ENCODE results near the gene RHCE.
"Not testable (repeated sequence)": the region's sequence is repeated elsewhere in the genome, so short reads cannot be mapped to it uniquely, and the experiment has no call there.

Gene RHCE

DNA sequence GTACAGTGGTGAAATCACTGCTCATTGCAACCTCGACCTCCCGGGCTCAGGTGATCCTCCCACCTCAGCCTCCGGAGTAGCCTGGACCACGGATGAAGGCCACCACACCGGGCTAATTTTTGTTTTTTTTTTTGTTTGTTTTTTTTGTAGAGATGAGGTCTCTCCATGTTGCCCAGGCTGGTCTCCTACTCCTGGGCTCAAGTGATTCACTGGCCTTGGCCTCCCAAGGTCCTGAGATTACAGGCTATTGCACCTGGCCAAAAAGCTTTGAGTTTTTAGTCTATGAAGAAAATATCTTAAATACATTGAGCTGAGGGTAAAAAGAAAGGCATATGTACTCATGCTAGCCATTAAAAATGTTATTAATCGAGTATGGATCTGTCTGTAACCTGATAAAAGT is 78.9 kb downstream of the RHCE start:
- no peak overlapping the region for H3K27ac ChIP-seq (ENCODE audit: low read depth, low read length)
- peaks cover 9% of the 10 kb centered on the region; the same call in 1 of the 2 replicates for H3F3A ChIP-seq (ENCODE audit: insufficient read depth)
- H3K9ac ChIP-seq (ENCODE audit: low read length) = no peak overlapping the region
- no peaks in the 10 kb centered on the region for H3K9me3 ChIP-seq (ENCODE audit: insufficient read depth, low read length)
- H4K20me1 ChIP-seq (ENCODE audit: low read depth, low read length) = peaks cover 11% of the 10 kb centered on the region
- peaks cover 20% of the 10 kb centered on the region; the same call in 1 of the 2 replicates for H3K36me3 ChIP-seq (ENCODE audit: low read length)
- no peaks in the 10 kb centered on the region for H3K9me2 ChIP-seq (replicated peaks; ENCODE audit: insufficient read depth, low read length)
- no peak overlapping the region for H3K4me2 ChIP-seq (ENCODE audit: low read depth, low read length, poor library complexity, severe bottlenecking)
- H3K27me3 ChIP-seq (ENCODE audit: low read length) = no peaks in the 10 kb centered on the region
- peaks cover 60% of the 10 kb centered on the region for H3K79me2 ChIP-seq (ENCODE audit: insufficient read depth, low read length)
- no peak for TF ChIP-seq EZH2phosphoT487 (conservative IDR thresholded peaks at IDR 0.05; ENCODE audit: low read length)
- TF ChIP-seq, protein P1, sequence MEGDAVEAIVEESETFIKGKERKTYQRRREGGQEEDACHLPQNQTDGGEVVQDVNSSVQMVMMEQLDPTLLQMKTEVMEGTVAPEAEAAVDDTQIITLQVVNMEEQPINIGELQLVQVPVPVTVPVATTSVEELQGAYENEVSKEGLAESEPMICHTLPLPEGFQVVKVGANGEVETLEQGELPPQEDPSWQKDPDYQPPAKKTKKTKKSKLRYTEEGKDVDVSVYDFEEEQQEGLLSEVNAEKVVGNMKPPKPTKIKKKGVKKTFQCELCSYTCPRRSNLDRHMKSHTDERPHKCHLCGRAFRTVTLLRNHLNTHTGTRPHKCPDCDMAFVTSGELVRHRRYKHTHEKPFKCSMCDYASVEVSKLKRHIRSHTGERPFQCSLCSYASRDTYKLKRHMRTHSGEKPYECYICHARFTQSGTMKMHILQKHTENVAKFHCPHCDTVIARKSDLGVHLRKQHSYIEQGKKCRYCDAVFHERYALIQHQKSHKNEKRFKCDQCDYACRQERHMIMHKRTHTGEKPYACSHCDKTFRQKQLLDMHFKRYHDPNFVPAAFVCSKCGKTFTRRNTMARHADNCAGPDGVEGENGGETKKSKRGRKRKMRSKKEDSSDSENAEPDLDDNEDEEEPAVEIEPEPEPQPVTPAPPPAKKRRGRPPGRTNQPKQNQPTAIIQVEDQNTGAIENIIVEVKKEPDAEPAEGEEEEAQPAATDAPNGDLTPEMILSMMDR (IDR thresholded peaks at IDR 0.05; ENCODE audit: insufficient read depth, low read length, poor library complexity, severe bottlenecking) = no peak
- no peak overlapping the region for H3K4me3 ChIP-seq (ENCODE audit: insufficient read depth, low read length, poor library complexity, severe bottlenecking)
- no peak overlapping the region for H2AFZ ChIP-seq (ENCODE audit: low read depth, low read length, severe bottlenecking)

DNA sequence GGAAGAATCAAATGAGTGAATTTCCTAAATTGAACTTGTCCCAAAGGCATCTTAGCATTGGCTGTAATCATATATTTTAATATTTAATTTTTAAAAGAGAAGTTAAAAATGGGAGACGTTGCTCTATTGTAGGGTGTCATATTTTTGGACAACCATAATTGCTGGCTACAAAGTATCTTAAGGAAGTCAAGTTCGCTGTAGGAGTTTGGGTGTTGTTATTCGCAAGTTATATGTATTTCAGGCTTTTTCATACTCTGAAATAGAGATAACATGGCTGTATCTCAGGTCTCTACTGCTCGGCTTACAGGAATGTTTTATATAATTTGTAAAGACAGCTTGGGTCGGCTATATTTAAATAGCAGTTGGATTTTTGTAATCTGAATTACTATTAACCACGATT is 81.6 kb downstream of the RHCE start:
- peak overlapping the region; percentile 70 for H2AFZ ChIP-seq (ENCODE audit: low read depth, low read length, severe bottlenecking)
- H3K36me3 ChIP-seq (ENCODE audit: low read length) = peaks cover 20% of the 10 kb centered on the region; the same call in 1 of the 2 replicates
- H3K4me3 ChIP-seq (ENCODE audit: insufficient read depth, low read length, poor library complexity, severe bottlenecking) = peak overlapping the region; percentile 97
- H3K9me3 ChIP-seq (ENCODE audit: insufficient read depth, low read length) = no peaks in the 10 kb centered on the region
- peak overlapping the region; percentile 100 for H3K4me2 ChIP-seq (ENCODE audit: low read depth, low read length, poor library complexity, severe bottlenecking)
- peaks cover 11% of the 10 kb centered on the region for H4K20me1 ChIP-seq (ENCODE audit: low read depth, low read length)
- TF ChIP-seq, protein P1 (IDR thresholded peaks at IDR 0.05; ENCODE audit: insufficient read depth, low read length, poor library complexity, severe bottlenecking) = no peak
- TF ChIP-seq EZH2phosphoT487 (conservative IDR thresholded peaks at IDR 0.05; ENCODE audit: low read length) = no peak
- no peaks in the 10 kb centered on the region for H3K27me3 ChIP-seq (ENCODE audit: low read length)
- H3K27ac ChIP-seq (ENCODE audit: low read depth, low read length) = peak overlapping the region; percentile 85
- peaks cover 9% of the 10 kb centered on the region; the same call in 1 of the 2 replicates for H3F3A ChIP-seq (ENCODE audit: insufficient read depth)
- H3K9me2 ChIP-seq (replicated peaks; ENCODE audit: insufficient read depth, low read length) = no peaks in the 10 kb centered on the region
- H3K79me2 ChIP-seq (ENCODE audit: insufficient read depth, low read length) = peaks cover 55% of the 10 kb centered on the region
- peak overlapping the region; percentile 89 for H3K9ac ChIP-seq (ENCODE audit: low read length)

DNA sequence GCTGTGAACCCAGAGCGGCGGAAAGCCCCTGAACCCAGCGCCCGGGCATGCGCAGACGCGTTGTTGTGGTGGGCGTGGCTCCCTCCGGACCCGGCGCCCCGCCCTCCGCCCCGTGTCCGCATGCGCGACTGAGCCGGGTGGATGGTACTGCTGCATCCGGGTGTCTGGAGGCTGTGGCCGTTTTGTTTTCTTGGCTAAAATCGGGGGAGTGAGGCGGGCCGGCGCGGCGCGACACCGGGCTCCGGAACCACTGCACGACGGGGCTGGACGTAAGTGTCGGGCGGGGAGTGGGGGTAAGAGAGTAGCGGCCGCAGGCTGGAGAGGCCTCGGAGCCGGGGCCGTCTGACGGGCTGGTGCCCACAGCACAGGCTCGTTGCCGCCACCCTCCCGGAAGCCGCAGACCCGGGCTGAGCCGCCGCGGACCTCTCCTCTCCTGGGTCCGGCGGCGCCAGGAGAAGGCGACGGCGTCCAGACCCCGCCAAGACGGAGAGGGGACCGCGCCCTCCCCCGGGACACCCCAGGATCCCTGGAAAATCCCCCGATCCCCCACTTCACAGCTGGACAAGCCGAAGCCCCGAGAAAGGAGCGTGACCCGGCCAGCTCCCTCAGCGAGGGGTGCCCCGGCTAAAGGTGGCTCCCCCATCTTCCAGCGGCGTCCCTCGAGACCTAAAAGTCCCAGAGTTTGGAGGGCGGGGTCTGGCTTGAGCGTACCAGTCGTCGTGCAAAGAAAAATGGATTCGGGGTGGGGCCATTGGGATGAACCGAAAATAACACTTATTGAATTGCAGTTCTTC is 82.2 kb downstream of the RHCE start, which contains the start of gene TMEM50A:
TMEM50A (plus strand) TSS at position 147 of the 794 bp plus-strand sequence. CDS start 2,153 bp downstream, outside the sequence.
- H3K27me3 ChIP-seq (ENCODE audit: low read length) = no peaks in the 10 kb centered on the region
- no peaks in the 10 kb centered on the region for H3K9me3 ChIP-seq (ENCODE audit: insufficient read depth, low read length)
- TF ChIP-seq, protein P1 (IDR thresholded peaks at IDR 0.05; ENCODE audit: insufficient read depth, low read length, poor library complexity, severe bottlenecking) = no peak
- no peak for TF ChIP-seq EZH2phosphoT487 (conservative IDR thresholded peaks at IDR 0.05; ENCODE audit: low read length)
- peak within 1 kb of the TSS; percentile 89 for H3K9ac ChIP-seq (ENCODE audit: low read length)
- H2AFZ ChIP-seq (ENCODE audit: low read depth, low read length, severe bottlenecking) = peak within 1 kb of the TSS; percentile 70
- peaks cover 51% of the 10 kb centered on the region for H3K79me2 ChIP-seq (ENCODE audit: insufficient read depth, low read length)
- peaks cover 19% of the 10 kb centered on the region; the same call in 1 of the 2 replicates for H3K36me3 ChIP-seq (ENCODE audit: low read length)
- H4K20me1 ChIP-seq (ENCODE audit: low read depth, low read length) = peaks cover 11% of the 10 kb centered on the region
- peaks cover 9% of the 10 kb centered on the region; the same call in 1 of the 2 replicates for H3F3A ChIP-seq (ENCODE audit: insufficient read depth)
- peak within 1 kb of the TSS; percentile 97 for H3K4me3 ChIP-seq (ENCODE audit: insufficient read depth, low read length, poor library complexity, severe bottlenecking)
- no peaks in the 10 kb centered on the region for H3K9me2 ChIP-seq (replicated peaks; ENCODE audit: insufficient read depth, low read length)
- H3K4me2 ChIP-seq (ENCODE audit: low read depth, low read length, poor library complexity, severe bottlenecking) = peak within 1 kb of the TSS; percentile 100
- peak within 1 kb of the TSS; percentile 85 for H3K27ac ChIP-seq (ENCODE audit: low read depth, low read length)

DNA sequence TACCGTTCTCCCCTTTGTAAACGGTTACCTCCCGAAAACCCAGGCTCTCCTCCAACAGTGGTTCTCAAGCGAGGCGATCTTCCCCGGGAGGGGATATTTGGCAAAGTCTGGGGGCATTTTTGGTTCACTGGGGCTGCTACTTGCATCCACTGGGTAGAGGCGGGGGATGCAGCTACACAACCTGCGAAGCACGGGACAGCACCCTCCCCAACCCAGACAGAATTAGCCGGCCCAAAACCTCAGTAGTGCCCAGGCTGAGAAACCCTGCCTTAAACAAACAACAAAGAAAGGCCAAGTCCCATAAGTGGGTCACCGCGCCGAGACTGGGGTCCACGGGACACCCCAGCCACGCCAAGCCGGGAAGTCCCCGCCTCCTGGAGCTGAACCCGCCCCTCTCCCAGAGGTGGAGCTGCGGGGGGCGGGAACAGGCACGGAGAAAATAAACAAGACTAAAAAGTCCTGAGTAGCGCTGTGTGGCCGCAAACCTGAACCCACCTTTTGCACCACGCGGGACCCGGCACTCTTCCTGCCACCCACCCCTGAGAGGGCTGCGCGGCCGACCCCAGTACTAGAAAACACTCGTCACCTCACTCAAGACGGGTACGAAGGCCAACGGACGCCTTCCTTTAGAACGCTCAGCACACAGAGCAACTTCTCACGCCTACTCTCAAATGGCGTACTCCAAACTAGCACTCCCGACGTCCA is 83.0 kb downstream of the RHCE start:
- H3K9me2 ChIP-seq (replicated peaks; ENCODE audit: insufficient read depth, low read length); H3K27me3 ChIP-seq (ENCODE audit: low read length); H2AFZ ChIP-seq (ENCODE audit: low read depth, low read length, severe bottlenecking); H3F3A ChIP-seq (ENCODE audit: insufficient read depth); H3K9me3 ChIP-seq (ENCODE audit: insufficient read depth, low read length): not testable (repeated sequence)
- peak overlapping the region; percentile 89 for H3K9ac ChIP-seq (ENCODE audit: low read length)
- H3K36me3 ChIP-seq (ENCODE audit: low read length) = peaks cover 13% of the 10 kb centered on the region; the same call in 1 of the 2 replicates
- H4K20me1 ChIP-seq (ENCODE audit: low read depth, low read length) = peaks cover 11% of the 10 kb centered on the region
- peaks cover 43% of the 10 kb centered on the region for H3K79me2 ChIP-seq (ENCODE audit: insufficient read depth, low read length)
- peak overlapping the region; percentile 97 for H3K4me3 ChIP-seq (ENCODE audit: insufficient read depth, low read length, poor library complexity, severe bottlenecking)
- H3K27ac ChIP-seq (ENCODE audit: low read depth, low read length) = peak overlapping the region; percentile 85
- H3K4me2 ChIP-seq (ENCODE audit: low read depth, low read length, poor library complexity, severe bottlenecking) = peak overlapping the region; percentile 27

DNA sequence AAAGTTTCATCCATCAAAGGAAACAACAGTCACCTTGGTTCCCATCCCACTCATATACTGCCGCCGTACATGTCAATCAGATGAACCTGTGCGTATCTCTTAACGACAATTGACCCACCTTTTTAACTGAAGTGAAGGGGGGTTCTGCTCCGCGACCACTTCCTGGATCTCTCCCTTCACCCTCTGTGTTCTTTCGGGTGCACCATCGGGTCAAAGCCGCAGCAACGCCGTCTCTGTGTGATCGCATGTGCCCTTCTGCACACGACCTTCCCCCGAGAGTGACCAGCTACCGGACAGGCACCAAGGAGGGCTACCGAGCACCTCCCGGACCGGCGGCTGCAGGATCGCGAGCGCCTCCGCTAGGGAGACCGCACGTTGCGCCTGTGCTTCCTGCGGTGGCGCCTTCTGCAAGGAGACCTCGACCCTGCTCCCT is 83.7 kb downstream of the RHCE start:
- peaks cover 11% of the 10 kb centered on the region; the same call in 1 of the 2 replicates for H4K20me1 ChIP-seq (ENCODE audit: low read depth, low read length)
- H3K9me3 ChIP-seq (ENCODE audit: insufficient read depth, low read length); H3K27ac ChIP-seq (ENCODE audit: low read depth, low read length); H3F3A ChIP-seq (ENCODE audit: insufficient read depth); H3K27me3 ChIP-seq (ENCODE audit: low read length); H3K9me2 ChIP-seq (replicated peaks; ENCODE audit: insufficient read depth, low read length); H3K36me3 ChIP-seq (ENCODE audit: low read length): not testable (repeated sequence)
- H3K9ac ChIP-seq (ENCODE audit: low read length) = peak overlapping the region; percentile 89
- H3K4me2 ChIP-seq (ENCODE audit: low read depth, low read length, poor library complexity, severe bottlenecking) = peak overlapping the region; percentile 95
- peak overlapping the region; percentile 52 for H3K4me3 ChIP-seq (ENCODE audit: insufficient read depth, low read length, poor library complexity, severe bottlenecking)
- H3K79me2 ChIP-seq (ENCODE audit: insufficient read depth, low read length) = peaks cover 36% of the 10 kb centered on the region
- peak overlapping the region; percentile 75 for H2AFZ ChIP-seq (ENCODE audit: low read depth, low read length, severe bottlenecking)
